Measurements from ENCODE around the gene TWNK. TPM values are rescaled to one million over a fixed set of nuclear protein-coding genes. Genes with fewer than 3 reads are reported as not detected.
"Not testable (repeated sequence)": the region's sequence is repeated elsewhere in the genome, so short reads cannot be mapped to it uniquely, and the experiment has no call there.

TWNK gene
- polyA plus RNA-seq, 4 donors = 9.6 to 15.9 (median 15.4) TPM

DNA sequence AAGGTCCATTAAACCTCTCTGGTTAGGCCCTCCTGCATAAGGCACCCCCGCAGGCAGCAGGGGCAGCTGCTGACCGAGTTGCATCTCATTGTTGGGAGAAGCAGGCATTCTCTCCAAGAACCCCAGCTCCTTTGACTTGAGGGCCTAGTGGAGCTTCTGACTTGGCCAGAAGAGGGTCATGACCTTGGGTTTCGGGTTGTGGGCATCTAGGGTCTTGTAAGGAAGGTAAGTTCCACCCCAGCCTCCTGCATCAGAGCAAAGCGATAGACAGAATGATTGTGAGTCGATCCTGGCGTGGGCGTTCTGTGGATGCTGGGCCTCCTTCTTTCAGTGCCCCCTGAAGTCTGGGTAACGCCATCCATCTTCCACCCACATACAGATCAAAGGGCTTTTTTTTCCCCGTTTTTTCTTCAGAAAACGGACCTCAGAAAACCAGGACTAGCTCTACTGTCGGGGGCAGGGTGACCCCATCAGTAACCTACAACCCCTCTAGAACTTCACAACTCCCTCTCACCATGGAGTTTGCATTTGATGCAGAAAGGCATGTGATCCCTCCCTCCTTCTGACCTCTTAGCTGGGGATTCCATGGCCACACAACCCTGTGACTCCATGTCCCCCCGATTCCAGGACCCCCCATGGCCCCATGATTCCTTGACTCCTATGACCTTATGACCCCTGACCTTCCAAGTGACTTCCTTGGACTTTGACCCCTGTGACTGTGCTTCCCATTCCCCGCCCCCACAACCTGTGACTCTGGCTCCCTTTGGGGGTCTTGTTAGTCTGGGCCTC lies 15.0 kb upstream of the TWNK start:
- no peak for DNase-seq (ENCODE audit: low read depth in 4 of 4, low spot score in 3 of 4)

DNA sequence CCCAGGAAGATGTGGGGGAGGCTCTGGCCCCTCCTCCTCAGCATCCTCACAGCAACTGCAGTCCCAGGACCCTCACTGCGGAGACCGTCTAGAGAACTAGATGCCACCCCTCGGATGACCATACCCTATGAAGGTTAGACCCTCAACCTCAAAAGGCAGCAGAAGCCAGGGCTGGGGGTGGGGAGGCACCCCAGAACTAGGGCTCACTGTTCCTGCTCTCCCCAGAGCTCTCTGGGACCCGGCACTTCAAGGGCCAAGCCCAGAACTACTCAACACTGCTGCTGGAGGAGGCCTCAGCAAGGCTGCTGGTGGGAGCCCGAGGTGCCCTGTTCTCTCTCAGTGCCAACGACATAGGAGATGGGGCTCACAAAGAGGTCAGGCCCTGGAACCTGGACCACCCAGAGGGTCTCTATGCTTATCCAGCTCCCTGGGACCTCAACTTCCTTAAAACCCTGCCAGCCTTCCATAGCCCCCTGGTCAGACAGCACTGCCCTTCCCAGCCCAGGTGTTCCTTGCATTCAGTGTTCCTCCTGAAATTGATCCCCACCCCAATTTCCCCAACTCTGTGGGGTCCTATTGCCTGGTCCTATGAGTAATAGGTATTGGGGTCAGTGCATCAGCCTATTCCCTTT lies 14.3 kb upstream of the TWNK start:
- no peak for DNase-seq (ENCODE audit: low read depth in 4 of 4, low spot score in 3 of 4)

DNA sequence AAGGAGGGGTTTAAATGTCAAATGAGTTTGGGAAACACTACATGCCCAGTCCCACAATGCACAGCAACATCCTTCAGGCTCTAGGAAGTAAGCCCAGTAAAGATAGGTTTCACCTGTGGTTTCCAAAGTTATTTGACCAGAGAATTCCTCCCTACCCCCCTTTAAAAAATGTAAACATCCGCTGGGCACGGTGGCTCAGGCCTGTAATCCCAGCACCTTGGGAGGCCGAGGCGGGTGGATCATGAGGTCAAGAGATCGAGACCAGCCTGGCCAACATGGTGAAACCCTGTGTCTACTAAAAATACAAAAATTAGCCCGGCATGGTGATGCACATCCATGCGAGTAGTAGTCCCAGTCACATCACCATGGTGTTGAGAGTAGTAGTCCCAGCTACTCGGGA lies 11.9 kb upstream of the TWNK start:
- DNase-seq (ENCODE audit: low read depth in 4 of 4, low spot score in 3 of 4) = not testable (repeated sequence)

DNA sequence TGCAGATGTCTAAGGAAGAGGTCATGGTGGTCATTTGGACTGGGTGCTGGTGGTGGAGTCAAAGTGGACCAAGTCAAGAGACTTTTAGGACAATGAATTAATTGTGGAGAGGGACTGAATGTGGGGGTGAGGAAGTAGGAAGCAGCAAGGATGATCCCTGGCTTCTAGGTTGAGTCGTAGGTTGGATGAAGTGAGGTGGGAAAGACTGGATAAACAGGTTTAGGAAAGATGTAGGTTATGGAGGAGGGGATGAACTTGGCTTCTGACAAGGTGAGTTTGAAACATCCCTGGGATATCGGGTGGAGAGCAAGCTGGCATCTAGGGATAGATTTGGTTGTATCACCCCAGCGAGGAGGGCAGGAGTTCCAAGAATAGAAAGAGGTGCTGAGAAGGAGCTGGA lies 10.4 kb upstream of the TWNK start:
- DNase-seq (ENCODE audit: low read depth in 4 of 4, low spot score in 3 of 4) = no peak

DNA sequence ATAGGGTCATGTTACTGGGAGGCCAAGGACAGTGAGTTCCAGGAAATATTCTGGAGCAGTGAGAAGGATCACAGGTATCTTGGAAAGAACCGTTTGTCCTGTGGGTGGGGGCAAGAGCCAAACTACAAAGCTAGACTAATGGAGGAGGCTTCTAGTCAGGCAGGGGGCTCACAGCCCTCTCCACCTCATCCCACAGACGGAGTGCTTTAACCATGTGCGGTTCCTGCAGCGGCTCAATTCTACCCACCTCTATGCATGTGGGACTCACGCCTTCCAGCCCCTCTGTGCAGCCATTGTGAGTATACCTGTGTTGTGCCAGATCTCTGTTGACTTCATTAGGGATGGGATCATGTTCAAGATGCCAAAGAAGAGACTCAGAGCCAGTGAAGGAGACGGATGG lies 9.9 kb upstream of the TWNK start:
- no peak for DNase-seq (ENCODE audit: low read depth in 4 of 4, low spot score in 3 of 4)

DNA sequence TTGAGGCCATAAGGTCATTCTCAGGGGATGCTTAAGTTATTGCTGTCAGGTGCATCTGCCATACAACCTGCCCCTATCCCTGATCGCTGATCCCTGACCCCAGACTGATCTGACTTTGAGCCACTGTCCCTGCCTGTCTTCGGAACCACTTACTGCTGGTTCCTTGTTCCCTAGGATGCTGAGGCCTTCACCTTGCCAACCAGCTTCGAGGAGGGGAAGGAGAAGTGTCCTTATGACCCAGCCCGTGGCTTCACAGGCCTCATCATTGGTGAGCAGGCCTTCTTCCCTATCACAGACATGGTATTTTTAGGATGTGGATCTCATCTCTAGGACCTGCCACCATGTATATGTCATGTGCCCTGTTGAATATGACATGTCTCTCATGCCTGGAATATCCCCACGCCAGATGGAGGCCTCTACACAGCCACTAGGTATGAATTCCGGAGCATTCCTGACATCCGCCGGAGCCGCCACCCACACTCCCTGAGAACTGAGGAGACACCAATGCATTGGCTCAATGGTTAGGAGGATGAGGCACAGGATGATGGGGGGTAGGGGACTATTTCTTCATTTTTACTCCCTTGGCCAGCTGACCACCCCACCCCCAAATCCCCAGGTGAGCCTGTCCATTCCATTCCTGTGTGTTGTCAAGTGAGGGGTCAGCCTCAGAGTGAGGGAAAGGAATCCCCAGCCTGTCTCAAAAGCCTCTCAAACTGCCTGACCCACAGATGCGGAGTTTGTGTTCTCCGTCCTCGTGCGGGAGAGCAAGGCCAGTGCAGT lies 9.0 kb upstream of the TWNK start:
- DNase-seq (ENCODE audit: low read depth in 4 of 4, low spot score in 3 of 4) = no peak

DNA sequence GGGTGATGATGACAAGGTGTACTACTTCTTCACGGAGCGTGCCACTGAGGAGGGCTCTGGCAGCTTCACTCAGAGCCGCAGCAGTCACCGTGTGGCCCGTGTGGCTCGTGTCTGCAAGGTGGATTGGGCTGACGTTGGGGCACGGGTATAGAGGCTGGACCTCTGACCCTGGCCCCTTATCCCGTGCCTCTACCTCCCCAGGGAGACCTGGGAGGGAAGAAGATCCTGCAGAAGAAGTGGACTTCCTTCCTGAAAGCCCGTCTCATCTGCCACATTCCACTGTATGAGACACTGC lies 8.5 kb upstream of the TWNK start:
- DNase-seq (ENCODE audit: low read depth in 4 of 4, low spot score in 3 of 4) = no peak

DNA sequence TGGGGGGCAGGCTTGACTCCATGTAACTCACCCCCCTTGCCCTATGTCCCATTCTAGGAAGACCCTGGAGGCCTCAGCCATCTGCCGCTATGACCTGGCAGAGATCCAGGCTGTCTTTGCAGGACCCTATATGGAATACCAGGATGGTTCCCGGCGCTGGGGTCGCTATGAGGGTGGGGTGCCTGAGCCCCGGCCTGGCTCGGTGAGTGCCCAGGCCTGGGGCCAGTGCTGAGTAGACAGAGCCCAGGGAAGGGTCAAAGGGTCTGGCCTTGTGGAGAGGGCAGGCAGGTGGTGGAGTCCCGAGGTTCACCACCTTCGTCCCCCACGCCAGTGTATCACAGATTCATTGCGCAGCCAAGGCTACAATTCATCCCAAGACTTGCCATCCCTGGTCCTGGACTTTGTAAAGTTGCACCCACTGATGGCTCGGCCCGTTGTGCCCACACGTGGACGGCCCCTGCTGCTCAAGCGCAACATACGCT lies 7.5 kb upstream of the TWNK start:
- DNase-seq (ENCODE audit: low read depth in 4 of 4, low spot score in 3 of 4) = no peak

DNA sequence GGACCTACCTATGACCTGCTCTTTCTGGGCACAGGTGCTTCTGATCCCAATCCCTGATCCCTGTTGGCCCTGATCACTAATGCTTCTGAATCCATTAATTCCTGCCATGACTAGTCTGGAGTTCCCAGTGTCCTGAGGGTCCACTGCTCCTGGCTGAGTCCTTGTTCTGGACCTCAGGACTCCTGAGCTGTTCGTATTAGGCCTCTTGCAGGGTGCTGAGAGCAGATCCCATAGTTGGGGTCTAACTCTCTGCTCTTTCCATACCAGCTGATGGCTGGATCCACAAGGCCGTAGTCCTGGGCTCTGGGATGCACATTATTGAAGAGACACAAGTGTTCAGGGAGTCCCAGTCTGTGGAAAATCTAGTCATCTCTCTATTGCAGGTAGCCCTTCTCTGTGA lies 7.0 kb upstream of the TWNK start:
- DNase-seq (ENCODE audit: low read depth in 4 of 4, low spot score in 3 of 4) = no peak

DNA sequence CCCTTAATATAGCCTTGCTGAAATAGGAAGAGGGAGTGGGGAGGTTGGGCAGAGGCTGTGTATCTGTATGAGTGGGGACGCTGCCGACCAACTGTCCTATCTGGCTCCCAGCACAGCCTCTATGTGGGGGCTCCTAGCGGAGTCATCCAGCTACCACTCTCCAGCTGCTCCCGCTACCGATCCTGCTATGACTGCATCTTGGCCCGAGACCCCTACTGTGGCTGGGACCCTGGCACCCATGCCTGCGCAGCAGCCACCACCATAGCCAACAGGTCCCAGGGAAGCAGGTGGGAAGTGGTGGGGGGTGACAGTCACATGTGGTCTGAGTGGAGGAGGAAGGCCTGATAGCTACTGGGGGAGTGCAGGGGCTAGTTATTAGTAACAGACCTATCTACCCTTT lies 6.6 kb upstream of the TWNK start:
- DNase-seq (ENCODE audit: low read depth in 4 of 4, low spot score in 3 of 4) = no peak

DNA sequence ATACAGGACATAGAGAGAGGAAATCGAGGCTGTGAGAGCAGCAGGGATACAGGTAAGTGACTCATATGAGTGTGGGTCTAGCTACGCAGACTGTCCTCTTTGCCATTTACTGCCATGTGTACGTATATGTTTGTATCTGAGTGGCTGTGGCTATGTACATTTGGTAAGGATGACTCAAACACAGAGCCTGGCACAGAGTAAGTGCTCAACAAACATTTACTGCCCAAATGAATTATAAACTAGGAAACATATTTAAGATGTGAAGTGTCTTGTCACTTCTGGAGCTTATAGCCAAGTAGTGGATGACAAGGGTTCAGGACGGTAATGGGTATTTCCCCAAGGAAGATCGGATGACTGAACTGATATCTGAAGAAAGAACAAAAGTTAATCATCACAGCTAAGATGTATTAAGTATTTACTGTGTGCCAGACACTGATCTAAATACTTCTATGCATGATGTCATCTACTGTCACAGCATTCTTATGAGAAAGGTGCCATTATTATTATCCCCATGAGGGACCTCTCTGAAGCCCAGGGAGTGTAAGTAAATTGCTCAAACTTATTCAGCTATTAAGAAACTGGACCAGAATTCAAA lies 6.1 kb upstream of the TWNK start:
- no peak for DNase-seq (ENCODE audit: low read depth in 4 of 4, low spot score in 3 of 4)

DNA sequence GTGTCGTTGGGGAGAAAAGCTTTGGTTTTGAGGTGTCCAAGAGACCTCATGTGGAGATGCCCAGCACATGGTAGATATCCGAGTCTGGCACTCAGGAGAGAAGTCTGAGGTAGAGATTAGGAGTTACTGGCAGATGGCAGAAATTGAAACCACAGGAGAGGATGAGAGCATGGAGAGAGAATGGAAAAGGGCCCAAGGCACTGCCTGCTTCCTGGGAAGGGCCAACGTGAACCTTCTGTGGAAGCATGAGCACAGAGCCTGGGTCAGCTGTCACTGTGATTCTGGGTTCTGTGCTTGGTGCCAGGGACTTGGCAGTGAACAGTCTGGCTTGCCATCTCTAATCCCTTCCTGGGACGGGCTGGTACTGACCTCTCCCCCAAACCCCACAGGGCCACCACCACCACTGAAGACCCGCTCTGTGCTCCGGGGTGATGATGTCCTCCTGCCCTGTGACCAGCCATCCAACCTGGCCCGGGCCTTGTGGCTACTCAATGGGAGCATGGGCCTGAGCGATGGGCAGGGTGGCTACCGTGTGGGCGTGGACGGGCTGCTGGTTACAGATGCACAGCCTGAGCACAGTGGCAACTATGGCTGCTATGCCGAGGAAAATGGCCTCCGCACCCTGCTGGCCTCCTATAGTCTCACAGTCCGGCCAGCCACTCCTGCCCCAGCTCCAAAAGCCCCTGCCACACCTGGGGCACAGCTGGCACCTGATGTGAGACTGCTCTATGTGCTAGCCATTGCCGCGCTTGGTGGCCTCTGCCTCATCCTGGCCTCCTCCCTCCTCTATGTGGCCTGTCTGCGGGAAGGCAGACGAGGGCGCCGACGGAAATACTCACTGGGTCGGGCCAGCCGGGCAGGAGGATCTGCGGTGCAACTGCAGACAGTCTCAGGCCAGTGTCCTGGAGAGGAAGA lies 4.2 kb upstream of the TWNK start:
- no peak for DNase-seq (ENCODE audit: low read depth in 4 of 4, low spot score in 3 of 4)

DNA sequence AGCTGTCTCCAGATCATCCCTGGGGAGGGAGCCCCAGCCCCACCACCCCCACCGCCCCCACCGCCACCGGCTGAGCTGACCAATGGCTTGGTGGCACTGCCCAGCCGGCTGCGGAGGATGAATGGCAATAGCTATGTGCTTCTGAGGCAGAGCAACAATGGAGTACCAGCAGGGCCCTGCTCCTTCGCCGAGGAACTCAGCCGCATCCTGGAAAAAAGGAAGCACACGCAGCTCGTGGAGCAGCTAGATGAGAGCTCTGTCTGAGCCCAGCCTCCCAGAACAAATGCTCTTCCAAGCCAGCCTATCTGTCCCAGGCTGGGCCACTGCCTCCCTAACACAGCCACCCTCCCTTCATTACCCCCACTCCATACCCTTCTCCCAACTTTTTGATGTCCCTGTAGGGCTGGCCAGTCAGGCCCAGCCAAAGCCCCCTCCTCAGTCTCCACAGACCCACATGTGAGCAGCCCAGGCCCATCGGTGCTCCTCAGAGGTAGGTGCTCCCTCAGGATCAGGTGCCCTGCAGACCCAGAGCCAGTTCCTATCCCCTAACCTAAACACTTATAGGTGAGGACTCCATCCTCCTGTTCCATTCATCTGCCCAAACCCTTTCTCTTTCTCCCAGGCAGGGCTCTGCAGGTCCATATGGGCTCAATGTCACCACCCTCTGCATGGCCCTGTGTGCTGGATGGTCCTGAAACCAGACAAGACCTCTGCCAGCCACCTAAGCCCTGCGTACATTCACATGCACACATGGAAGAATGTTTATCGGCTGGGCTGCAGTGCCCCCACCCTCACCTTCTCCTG lies 3.3 kb upstream of the TWNK start:
- DNase-seq (ENCODE audit: low read depth in 4 of 4, low spot score in 3 of 4) = no peak

DNA sequence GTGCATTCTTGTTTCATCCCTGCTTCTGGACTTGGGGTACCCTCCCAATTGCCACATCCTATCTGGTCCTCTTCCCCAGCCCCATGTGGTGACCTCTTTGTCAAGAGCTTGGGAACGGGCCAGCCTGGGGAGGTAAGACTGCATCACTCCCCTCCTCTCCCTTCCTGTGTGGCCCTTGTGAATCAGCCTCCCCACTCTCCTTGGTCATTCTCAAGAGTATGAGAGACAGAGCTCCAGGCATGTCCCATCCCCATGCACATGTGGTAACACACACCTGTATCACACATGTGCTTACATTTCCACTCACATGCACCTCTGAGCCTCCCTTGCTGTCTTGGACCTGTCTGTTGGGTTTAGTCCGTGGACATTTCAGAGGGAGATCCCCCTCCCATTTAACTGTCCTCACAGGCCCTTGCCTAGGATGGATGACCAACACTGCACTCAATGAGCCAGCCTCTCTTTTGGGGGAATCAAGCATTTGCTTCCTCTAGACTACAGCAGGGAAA lies 2.6 kb upstream of the TWNK start:
- no peak for DNase-seq (ENCODE audit: low read depth in 4 of 4, low spot score in 3 of 4)

DNA sequence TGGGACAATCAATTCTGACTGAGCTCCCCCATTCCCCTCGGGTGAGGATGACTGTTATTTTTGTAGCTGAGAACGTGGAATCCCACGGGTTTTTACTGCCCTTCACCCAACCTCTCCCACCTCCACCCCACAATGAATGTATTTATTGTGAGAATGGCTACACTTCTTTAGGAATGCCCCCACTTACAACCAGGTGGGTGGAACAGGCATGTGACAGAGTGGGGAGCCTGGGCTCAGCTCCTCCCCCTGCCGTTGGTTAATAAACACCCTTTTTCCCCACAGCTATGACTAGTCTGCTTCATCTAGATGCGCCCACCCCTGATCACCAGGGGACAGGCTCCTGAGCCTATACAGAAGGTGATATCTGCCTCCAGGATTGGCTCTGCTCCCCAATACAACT lies 2.0 kb upstream of the TWNK start:
- no peak for DNase-seq (ENCODE audit: low read depth in 4 of 4, low spot score in 3 of 4)

DNA sequence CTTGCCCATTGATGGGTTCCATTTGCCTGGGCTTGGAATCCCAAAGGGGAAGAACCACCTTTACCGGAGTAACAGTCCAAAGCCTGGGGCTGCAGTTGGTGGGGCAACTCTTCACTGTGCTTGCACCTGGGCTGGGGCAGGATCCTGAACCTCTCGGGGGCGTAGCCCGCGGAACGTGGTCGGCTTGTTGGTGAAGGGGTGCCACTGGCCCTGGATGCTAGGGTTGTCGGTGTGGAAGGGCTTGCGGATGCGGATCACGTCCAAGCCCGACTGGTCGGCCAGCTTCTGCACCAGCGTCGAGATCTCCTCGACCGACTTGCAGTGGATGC lies 756 bp upstream of the TWNK start:
- no peak for DNase-seq (ENCODE audit: low read depth in 4 of 4, low spot score in 3 of 4)

DNA sequence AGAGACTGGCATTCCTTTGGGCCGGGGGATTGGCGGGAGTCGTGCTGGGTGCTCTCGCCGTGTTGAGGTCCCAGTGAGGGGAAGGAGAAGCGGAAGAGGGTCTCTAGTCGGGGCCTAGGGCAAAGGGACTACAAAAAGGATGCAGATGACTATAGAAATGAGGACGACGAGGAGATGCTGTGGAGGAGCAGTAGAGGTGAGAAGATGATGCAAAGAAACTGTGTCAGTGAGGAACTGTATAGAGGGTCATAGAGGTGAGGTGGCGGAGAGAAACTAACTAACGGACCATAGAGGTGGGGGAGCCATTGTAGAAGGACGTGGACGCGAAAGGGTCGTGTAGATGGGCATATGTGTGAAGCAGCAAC lies 324 bp downstream of the TWNK start:
- no peak for DNase-seq (ENCODE audit: low read depth in 4 of 4, low spot score in 3 of 4)

DNA sequence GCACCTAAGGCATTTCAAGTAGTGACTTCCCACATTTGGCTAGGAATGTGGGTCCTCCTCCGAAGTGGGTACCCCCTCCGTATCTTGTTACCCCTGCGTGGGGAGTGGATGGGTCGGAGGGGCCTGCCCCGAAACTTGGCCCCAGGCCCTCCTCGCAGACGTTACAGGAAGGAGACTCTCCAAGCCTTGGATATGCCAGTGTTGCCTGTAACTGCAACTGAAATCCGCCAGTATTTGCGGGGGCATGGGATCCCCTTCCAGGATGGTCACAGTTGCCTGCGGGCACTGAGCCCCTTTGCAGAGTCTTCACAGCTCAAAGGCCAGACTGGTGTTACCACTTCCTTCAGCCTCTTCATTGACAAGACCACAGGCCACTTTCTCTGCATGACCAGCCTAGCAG lies 823 bp downstream of the TWNK start:
- no peak for DNase-seq (ENCODE audit: low read depth in 4 of 4, low spot score in 3 of 4)

DNA sequence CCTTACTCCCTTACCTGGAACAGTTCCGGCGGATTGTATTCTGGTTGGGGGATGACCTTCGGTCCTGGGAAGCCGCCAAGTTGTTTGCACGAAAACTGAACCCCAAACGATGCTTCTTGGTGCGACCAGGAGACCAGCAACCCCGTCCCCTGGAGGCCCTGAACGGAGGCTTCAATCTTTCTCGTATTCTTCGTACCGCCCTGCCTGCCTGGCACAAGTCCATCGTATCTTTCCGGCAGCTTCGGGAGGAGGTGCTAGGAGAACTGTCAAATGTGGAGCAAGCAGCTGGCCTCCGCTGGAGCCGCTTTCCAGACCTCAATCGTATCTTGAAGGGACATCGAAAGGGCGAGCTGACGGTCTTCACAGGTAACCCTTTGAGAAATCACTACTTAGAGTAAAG lies 1.7 kb downstream of the TWNK start:
- no peak for DNase-seq (ENCODE audit: low read depth in 4 of 4, low spot score in 3 of 4)

Data from left renal pelvis (tissue), 4 donors.